SJSA1 (cell line): Measurements from ENCODE around the gene MYLK. TPM values are rescaled to one million over a fixed set of nuclear protein-coding genes. Genes with fewer than 3 reads are reported as not detected.

ENCODE experiments used
- DNase-seq, 2 experiments: peaks; one replicate each; pipeline ENCODE4 v3.0.0-alpha.2; 2015 to 2020; ENCODE audit warnings: low spot score in 2 of 2, low read depth in 1 of 2
- H3K27ac ChIP-seq: fragments of 250-450 bp; sonication (Bioruptor Pico); 2 replicates; pipeline ENCODE4 v1.5.1; 2020; ENCODE audit warnings: mild to moderate bottlenecking, moderate library complexity
- H3K27me3 ChIP-seq: fragments of 250-450 bp; sonication (Bioruptor Pico); replicated peaks from 2 replicates; pipeline ENCODE4 v1.5.1; 2020; ENCODE audit warnings: mild to moderate bottlenecking, moderate library complexity
- H3K36me3 ChIP-seq: fragments of 250-450 bp; sonication (Bioruptor Pico); 2 replicates; pipeline ENCODE4 v1.5.1; 2020; ENCODE audit warnings: mild to moderate bottlenecking
- H3K4me1 ChIP-seq: fragments of 250-450 bp; sonication (Bioruptor Pico); replicated peaks from 2 replicates; pipeline ENCODE4 v1.6.1; 2021; ENCODE audit warnings: mild to moderate bottlenecking
- H3K4me3 ChIP-seq: fragments of 250-450 bp; sonication (Bioruptor Pico); 2 replicates; pipeline ENCODE4 v1.5.1; 2020; ENCODE audit warnings: mild to moderate bottlenecking
- H3K9me3 ChIP-seq: fragments of 250-450 bp; sonication (Bioruptor Pico); replicated peaks from 2 replicates; pipeline ENCODE4 v1.5.1; 2020; ENCODE audit warnings: mild to moderate bottlenecking
- total RNA-seq: library from RNA; depleted of rRNA; stranded (reverse); fragments of >200 nt; shearing (Covaris generic); gene quantifications from 2 replicates; pipeline ENCODE4 v1.2.3, GENCODE V29; 2014; rRNA removed

Gene MYLK, protein sequence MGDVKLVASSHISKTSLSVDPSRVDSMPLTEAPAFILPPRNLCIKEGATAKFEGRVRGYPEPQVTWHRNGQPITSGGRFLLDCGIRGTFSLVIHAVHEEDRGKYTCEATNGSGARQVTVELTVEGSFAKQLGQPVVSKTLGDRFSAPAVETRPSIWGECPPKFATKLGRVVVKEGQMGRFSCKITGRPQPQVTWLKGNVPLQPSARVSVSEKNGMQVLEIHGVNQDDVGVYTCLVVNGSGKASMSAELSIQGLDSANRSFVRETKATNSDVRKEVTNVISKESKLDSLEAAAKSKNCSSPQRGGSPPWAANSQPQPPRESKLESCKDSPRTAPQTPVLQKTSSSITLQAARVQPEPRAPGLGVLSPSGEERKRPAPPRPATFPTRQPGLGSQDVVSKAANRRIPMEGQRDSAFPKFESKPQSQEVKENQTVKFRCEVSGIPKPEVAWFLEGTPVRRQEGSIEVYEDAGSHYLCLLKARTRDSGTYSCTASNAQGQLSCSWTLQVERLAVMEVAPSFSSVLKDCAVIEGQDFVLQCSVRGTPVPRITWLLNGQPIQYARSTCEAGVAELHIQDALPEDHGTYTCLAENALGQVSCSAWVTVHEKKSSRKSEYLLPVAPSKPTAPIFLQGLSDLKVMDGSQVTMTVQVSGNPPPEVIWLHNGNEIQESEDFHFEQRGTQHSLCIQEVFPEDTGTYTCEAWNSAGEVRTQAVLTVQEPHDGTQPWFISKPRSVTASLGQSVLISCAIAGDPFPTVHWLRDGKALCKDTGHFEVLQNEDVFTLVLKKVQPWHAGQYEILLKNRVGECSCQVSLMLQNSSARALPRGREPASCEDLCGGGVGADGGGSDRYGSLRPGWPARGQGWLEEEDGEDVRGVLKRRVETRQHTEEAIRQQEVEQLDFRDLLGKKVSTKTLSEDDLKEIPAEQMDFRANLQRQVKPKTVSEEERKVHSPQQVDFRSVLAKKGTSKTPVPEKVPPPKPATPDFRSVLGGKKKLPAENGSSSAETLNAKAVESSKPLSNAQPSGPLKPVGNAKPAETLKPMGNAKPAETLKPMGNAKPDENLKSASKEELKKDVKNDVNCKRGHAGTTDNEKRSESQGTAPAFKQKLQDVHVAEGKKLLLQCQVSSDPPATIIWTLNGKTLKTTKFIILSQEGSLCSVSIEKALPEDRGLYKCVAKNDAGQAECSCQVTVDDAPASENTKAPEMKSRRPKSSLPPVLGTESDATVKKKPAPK (N-terminal part only)
- 147 and 213 TPM in 2 replicates for total RNA-seq

DNA sequence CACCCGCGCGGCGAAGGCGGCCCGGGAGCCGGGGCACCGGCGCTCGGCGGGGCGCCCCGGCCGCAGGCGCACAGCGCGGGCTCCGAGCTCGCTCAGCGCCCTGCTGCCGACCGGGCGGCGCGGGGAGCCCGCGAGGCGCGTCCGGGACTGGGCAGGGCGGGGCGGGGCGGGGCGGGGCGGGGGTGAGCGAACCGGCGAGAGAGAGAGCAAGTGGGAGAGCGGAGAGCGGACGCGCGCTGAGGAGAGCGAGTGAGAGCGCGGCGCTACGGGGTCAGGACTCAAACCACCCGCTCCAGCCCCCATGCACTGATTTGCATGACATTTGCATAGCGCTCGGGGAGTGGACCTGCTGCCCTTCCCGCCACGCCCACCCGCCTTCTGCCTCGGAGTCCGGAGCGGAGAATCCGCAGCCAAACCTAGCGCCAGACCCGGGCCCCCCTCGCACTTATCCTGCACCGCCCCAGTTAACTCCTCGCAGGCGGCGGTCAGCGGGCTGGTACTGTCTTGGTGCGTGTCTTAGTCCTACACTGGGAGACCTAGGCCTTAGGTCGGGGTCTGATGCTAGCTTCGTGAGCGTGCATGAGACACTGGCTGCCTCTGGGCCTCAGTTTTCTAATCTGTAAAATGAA, at the start of gene MYLK:
TSS of gene MYLK (minus strand) at position 130 of the 629 bp plus-strand sequence. CDS start 90,491 bp downstream, outside the sequence.
- H3K36me3 ChIP-seq: no peaks in the 10 kb centered on the region
- no peaks in the 10 kb centered on the region for H3K9me3 ChIP-seq
- peak; percentile 53 to 85 for DNase-seq
- peaks cover 5% of the 10 kb centered on the region; the same call in 1 of the 2 replicates for H3K4me1 ChIP-seq
- H3K27ac ChIP-seq: no peak within 1 kb of the TSS
- H3K27me3 ChIP-seq: no peaks in the 10 kb centered on the region
- peak within 1 kb of the TSS; percentile 38 for H3K4me3 ChIP-seq

DNA sequence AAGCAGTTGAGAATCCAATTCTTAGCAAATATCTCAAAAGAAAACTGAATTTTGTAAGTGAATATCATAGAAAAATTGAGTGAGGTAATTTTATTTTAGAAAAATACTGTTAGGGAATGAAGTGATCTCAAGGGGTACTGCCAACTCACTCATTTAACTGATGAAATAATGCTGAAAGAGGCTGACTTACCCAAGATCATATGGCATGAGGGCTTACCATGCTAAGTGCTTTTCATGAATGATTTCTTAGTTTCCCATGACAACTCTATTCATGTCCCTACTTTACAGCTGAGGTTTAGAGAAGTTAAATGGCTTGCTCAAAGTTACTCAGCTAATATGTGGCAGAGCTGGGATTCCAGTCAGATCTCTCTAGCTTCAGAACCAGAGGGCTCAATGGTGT, 46.3 kb upstream of the MYLK start:
- Histone ChIP-seq H3K36me3 (peaks cover 72% of the 10 kb centered on the region), H3K27ac (no peak overlapping the region), H3K4me1 (no peaks in the 10 kb centered on the region), H3K4me3 (no peak overlapping the region), H3K9me3 (no peaks in the 10 kb centered on the region), H3K27me3 (no peaks in the 10 kb centered on the region)
- no peak for DNase-seq

DNA sequence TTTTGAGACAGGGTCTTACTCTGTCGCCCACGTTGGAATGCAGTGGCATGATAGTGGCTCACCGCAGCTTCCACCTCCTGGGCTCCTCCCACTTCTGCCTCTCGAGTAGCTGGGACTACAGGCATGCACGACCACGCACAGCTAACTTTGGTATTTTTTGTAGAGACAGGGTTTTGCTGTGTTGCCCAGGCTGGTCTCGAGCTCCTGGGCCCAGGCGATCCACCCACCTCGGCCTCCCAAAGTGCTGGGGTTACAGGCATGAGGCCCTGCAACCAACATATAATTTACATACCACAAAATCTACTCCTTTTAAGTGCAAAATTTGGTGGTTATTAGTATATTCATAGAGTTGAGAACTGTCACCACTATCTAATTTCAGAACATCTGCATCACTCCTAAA, 45.2 kb upstream of the MYLK start:
- H3K27ac ChIP-seq: no peak overlapping the region
- no peaks in the 10 kb centered on the region for H3K9me3 ChIP-seq
- H3K36me3 ChIP-seq: peaks cover 71% of the 10 kb centered on the region

DNA sequence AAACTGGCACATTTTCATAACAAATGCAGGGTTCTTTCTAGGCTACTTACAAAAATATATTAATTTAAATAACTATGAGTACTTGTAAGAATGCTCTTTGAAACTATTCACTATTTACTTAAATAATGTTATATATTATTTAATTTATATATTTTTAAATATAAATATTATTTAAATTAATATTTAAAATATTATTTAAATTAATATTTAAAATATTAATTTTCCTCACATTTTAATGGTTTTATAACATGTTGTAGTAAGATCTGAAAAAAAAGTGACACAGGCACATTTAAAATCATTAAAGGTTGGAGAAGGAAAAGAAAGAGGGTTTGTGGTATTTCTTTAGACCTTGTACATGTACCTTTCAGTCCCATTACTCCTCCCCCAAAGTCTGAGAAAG, 42.3 kb upstream of the MYLK start:
- Histone ChIP-seq H3K27me3 (no peaks in the 10 kb centered on the region), H3K4me3 (no peak overlapping the region), H3K9me3 (0 out of 2 replicates have a peak, but pooled peaks cover 4% of the 10 kb centered on the region), H3K4me1 (no peaks in the 10 kb centered on the region), H3K27ac (no peak overlapping the region), H3K36me3 (peaks cover 72% of the 10 kb centered on the region)
- no peak for DNase-seq

More for the DNA sequence above, 45.2 kb upstream of the MYLK start:
- no peak overlapping the region for H3K4me3 ChIP-seq
- no peaks in the 10 kb centered on the region for H3K4me1 ChIP-seq
- H3K27me3 ChIP-seq: no peaks in the 10 kb centered on the region
- no peak for DNase-seq

DNA sequence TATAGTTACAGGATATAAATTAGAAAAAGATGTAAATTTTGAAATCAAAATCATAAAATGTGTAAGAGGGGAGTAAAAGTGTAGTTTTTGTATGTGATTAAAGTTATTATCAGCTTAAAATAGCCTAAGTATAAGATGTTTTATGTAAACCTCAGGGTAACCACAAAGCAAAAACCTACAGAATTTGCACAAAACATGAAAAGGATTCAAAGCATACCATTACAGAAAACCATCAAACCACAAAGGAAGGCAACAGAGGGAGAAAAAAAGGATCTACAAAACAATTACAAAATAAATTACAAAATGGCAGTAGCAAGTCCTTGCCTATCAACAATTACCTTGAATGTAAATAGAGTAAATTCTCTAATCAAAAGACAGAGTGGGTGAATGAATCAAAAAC, 36.7 kb upstream of the MYLK start:
- no peak for DNase-seq

DNA sequence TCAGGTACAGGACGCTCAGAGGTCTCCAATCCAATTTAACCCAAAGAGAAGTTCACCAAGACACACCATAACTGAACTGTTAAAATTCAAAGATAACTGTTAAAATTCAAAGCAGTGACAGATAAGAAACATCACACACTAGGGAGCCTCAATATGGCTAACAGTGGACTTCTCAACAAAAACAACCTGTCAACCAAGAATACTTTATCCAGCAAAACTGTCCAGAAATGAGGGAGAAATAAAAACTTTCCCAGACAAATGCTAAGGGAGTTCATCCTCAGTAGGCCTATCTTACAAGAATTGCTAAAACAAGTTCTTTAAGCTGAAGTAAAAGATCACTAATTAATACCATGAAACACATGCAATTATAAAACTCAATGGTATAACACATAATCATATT, 36.3 kb upstream of the MYLK start:
- no peak for DNase-seq
- Histone ChIP-seq H3K36me3 (peaks cover 73% of the 10 kb centered on the region), H3K4me3 (no peak overlapping the region), H3K27ac (no peak overlapping the region), H3K4me1 (no peaks in the 10 kb centered on the region), H3K9me3 (peaks cover 9% of the 10 kb centered on the region; the same call in 1 of the 2 replicates), H3K27me3 (no peaks in the 10 kb centered on the region)

More for the DNA sequence above, 36.7 kb upstream of the MYLK start:
- Histone ChIP-seq H3K4me1 (no peaks in the 10 kb centered on the region), H3K27me3 (no peaks in the 10 kb centered on the region), H3K4me3 (no peak overlapping the region), H3K9me3 (peaks cover 9% of the 10 kb centered on the region; the same call in 1 of the 2 replicates), H3K27ac (no peak overlapping the region), H3K36me3 (peaks cover 76% of the 10 kb centered on the region)

DNA sequence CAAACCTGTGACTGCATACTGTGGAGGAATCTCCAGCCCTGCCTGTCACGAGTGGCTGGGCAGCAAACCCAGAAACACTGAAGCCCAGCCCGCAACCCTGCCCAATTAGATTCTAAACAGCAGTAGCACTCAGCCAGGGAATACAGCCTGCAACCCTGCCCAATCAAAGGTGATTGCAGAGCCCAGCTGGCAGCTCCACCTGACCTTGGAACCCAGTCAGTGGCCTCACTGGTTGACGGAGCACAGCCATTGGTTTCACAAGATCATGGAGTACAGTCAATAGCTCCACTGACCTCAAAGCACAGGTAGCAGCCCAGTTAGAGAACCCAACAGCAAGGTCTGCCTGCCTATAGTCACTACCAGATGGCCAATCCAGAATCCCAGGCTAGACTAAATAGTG, 35.2 kb upstream of the MYLK start:
- Histone ChIP-seq H3K36me3 (peaks cover 74% of the 10 kb centered on the region), H3K27ac (no peak overlapping the region), H3K9me3 (peaks cover 9% of the 10 kb centered on the region; the same call in 1 of the 2 replicates), H3K27me3 (no peaks in the 10 kb centered on the region), H3K4me1 (no peaks in the 10 kb centered on the region), H3K4me3 (no peak overlapping the region)
- DNase-seq: no peak

DNA sequence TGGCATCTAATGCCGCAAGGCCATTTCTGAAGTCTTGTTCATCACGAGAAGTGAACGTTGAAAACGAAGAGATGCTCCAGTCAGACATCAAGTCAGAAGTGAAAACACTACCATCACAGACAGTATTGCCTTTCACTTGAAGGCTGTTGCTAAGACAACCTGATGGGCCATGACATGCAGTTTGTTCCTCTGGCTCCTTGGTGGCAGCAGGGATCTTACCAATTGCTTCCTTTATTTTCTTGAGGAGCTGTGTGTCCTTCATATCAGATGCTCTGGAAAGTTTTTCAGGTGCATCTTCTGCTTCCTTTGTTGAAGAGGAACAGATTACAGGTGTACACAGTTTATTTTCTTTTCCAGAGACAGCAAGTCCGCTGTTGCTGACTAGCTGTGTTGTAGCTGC, 30.7 kb upstream of the MYLK start:
- no peaks in the 10 kb centered on the region for H3K9me3 ChIP-seq
- H3K27me3 ChIP-seq: no peaks in the 10 kb centered on the region
- H3K4me1 ChIP-seq: no peaks in the 10 kb centered on the region
- DNase-seq: no peak
- no peak overlapping the region for H3K4me3 ChIP-seq
- H3K36me3 ChIP-seq: peaks cover 42% of the 10 kb centered on the region
- no peak overlapping the region for H3K27ac ChIP-seq

DNA sequence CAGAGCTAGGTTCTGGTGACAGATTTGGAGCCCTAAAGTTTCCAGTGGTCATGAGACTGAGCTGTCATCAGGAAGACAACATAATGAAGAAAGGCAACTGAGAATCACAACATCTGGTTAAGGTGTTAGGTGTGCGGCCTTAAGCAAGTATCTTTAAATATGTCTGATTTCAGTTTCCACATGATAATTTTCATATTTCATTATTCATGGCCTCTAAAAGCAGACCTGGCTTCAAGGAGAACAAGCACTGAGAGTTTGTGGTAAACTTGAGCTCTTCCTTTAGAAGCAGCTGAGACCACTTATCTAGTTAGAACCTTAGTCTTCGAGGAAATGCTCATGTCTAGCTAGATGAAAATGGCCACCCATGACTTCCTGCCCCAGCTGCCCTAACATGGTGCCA, 25.7 kb upstream of the MYLK start:
- Histone ChIP-seq H3K27ac (no peak overlapping the region), H3K4me1 (peaks cover 6% of the 10 kb centered on the region; the same call in 1 of the 2 replicates), H3K4me3 (no peak overlapping the region), H3K27me3 (no peaks in the 10 kb centered on the region), H3K9me3 (no peaks in the 10 kb centered on the region), H3K36me3 (peaks cover 11% of the 10 kb centered on the region)
- no peak for DNase-seq

DNA sequence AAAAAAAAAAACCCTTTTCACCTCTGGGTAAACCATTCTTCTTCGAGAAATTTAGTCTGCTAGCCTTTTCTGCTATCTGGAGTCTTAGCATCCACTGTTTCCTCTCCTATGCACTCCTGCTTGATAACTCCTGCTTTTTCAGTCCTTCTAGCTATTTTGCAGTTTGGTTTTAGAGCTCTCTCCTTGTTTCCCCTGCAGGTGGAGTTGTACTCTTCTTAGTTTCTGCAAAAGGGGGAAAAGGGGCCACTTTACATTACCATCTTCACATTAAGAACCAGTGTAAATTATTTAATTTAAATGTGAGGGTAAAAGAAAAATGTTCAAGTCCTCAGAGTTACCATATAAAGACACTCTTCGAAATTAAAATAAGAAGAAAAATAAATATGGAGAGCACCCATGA, 23.6 kb upstream of the MYLK start:
- DNase-seq: no peak
- Histone ChIP-seq H3K9me3 (no peaks in the 10 kb centered on the region), H3K4me1 (peaks cover 6% of the 10 kb centered on the region; the same call in 1 of the 2 replicates), H3K4me3 (no peak overlapping the region), H3K27ac (no peak overlapping the region), H3K27me3 (no peaks in the 10 kb centered on the region), H3K36me3 (peaks cover 3% of the 10 kb centered on the region; the same call in 1 of the 2 replicates)

DNA sequence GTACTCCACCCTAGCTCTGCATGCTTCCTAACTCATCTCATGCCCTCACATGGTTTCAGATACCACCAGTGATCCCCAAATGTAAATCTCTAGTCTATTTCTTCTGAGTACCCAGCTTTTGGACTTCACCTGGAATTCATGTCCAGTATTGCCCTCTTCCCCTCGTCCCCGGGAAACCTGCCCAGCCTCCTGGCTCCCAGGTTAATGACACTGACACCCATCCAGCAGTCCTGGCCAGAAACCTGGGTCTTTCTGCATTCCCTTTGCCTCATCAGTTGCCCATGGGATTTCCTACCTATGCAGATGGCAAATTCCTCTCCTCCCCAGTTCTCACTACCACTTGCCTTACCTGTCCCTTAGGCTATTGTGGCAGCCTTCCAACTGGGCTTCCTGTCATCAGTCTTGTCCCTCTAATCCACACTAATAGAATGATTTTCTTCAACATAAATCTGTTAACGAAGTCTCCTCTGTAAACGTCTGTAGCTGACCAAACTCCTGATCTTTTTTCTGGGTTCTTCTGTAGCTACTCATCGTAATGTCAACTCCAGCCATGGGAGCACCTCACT, 15.3 kb upstream of the MYLK start:
- H3K36me3 ChIP-seq: no peaks in the 10 kb centered on the region
- no peaks in the 10 kb centered on the region for H3K27me3 ChIP-seq
- H3K4me3 ChIP-seq: no peak overlapping the region
- no peak for DNase-seq
- no peaks in the 10 kb centered on the region for H3K9me3 ChIP-seq
- no peak overlapping the region for H3K27ac ChIP-seq
- no peaks in the 10 kb centered on the region for H3K4me1 ChIP-seq

DNA sequence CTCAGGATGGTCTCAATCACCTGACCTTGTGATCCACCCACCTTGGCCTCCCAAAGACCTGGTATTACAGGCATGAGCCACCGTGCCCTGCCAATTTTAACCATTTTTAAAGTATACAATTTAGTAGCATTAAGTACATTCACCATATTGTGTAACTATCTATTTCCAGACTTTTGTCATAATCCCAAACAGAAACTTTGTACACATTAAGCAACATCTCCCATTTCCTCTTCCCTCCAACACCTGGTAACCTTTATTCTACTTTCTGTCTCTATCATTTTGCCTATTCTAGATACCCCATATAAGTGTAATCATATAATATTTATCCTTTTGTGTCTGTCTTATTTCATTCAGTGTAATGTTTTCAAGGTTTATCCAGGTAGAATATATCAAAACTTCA, 8.9 kb upstream of the MYLK start:
- Histone ChIP-seq H3K4me1 (no peaks in the 10 kb centered on the region), H3K4me3 (no peak overlapping the region), H3K27ac (no peak overlapping the region), H3K9me3 (no peaks in the 10 kb centered on the region), H3K36me3 (no peaks in the 10 kb centered on the region), H3K27me3 (no peaks in the 10 kb centered on the region)
- DNase-seq: no peak

DNA sequence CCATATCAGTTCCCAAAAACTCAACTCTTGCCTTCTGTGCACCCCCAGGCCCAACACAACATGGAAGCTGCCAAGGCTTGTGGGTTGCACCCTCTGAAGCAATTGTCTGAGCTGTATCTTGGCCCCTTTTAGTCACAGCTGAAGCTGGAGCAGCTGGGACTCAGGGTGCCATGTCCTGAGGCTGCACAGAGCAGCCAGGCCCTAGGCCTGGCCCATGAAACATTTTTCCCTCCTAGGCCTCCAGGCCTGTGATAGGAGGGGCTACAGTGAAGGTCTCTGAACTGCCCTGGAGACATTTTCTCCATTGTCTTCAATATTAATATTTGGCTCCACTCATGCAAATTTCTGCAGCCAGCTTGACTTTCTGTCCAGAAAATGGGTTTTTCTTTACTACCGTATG, 8.1 kb upstream of the MYLK start:
- no peak for DNase-seq
- H3K4me1 ChIP-seq: no peaks in the 10 kb centered on the region
- H3K4me3 ChIP-seq: no peak overlapping the region
- no peak overlapping the region for H3K27ac ChIP-seq
- no peaks in the 10 kb centered on the region for H3K36me3 ChIP-seq
- no peaks in the 10 kb centered on the region for H3K27me3 ChIP-seq
- no peaks in the 10 kb centered on the region for H3K9me3 ChIP-seq
